Caco-2 (cell line): ENCODE measurements around the gene CPEB1. TPM values are rescaled to one million over a fixed set of nuclear protein-coding genes. Genes with fewer than 3 reads are reported as not detected.

Experiments used
- BruUV-seq: library from RNA; stranded (reverse); fragments of 400-500 nt; replicated peaks from 2 replicates; lab custom pipeline; 2021; lab: Mats Ljungman, UMichigan
- CTCF ChIA-PET: fragments of 300-600 bp; sonication (Branson Sonifier 250); formaldehyde crosslinking; loops from one replicate; lab custom pipeline; 2022; ENCODE audit warnings: antibody characterized with exemption; lab: Charles Lee
- POLR2A ChIA-PET: fragments of 300-600 bp; sonication (Branson Sonifier 250); formaldehyde crosslinking; loops from one replicate; lab custom pipeline; 2022; ENCODE audit warnings: antibody characterized with exemption; lab: Charles Lee
- DNase-seq, 2 experiments: peaks; one replicate each; pipeline versions ENCODE4 v3.0.0 to v3.0.0-alpha.2; 2020 to 2022
- H3K27me3 ChIP-seq: replicated peaks from 2 replicates; pipeline ENCODE4 v1.6.0; 2011; ENCODE audit warnings: low read length; ENCODE audit not compliant: control insufficient read depth, insufficient read depth
- H3K36me3 ChIP-seq: 2 replicates; pipeline ENCODE4 v1.5.1; 2011; ENCODE audit warnings: low read length; ENCODE audit not compliant: control insufficient read depth, insufficient read depth
- H3K4me1 ChIP-seq: fragments of 250-450 bp; sonication (Bioruptor Pico); 2 replicates; pipeline ENCODE4 v1.5.1; 2020; ENCODE audit warnings: mild to moderate bottlenecking
- H3K4me3 ChIP-seq: 2 replicates; pipeline ENCODE4 v1.5.1; 2011; ENCODE audit warnings: low read depth, mild to moderate bottlenecking, control low read depth, low read length
- H3K9me3 ChIP-seq: fragments of 250-450 bp; sonication (Bioruptor Pico); 2 replicates; pipeline ENCODE4 v1.5.1; 2020; ENCODE audit warnings: mild to moderate bottlenecking, moderate library complexity
- H3K27ac Mint-ChIP-seq: one replicate; pipeline ENCODE4 v1.8.0; 2022; ENCODE audit warnings: mixed read lengths; ENCODE audit not compliant: unreplicated experiment
- H3K27me3 Mint-ChIP-seq: one replicate; pipeline ENCODE4 v1.8.0; 2022; ENCODE audit warnings: mixed read lengths; ENCODE audit not compliant: insufficient read depth, unreplicated experiment
- H3K36me3 Mint-ChIP-seq: one replicate; pipeline ENCODE4 v1.8.0; 2022; ENCODE audit warnings: mild to moderate bottlenecking, mixed read lengths; ENCODE audit not compliant: insufficient read depth, unreplicated experiment
- H3K4me1 Mint-ChIP-seq: one replicate; pipeline ENCODE4 v1.8.0; 2022; ENCODE audit warnings: low read depth, mixed read lengths; ENCODE audit not compliant: unreplicated experiment
- H3K4me3 Mint-ChIP-seq: one replicate; pipeline ENCODE4 v1.8.0; 2022; ENCODE audit warnings: mild to moderate bottlenecking, moderate library complexity, mixed read lengths; ENCODE audit not compliant: unreplicated experiment
- H3K9me3 Mint-ChIP-seq: one replicate; pipeline ENCODE4 v1.8.0; 2022; ENCODE audit warnings: mixed read lengths; ENCODE audit not compliant: unreplicated experiment
- intact Hi-C: fragments of 100-400 bp; cut with micrococcal nuclease; formaldehyde crosslinking; loops from one replicate; pipeline ENCODE4 v1.10.0; 2022; ENCODE audit not compliant: unreplicated experiment
- total RNA-seq: library from RNA; stranded (reverse); gene quantifications from 2 replicates; pipeline ENCODE4 v1.2.3, GENCODE V29; 2022
- TF ChIP-seq, protein P1 (sequence below), 2 experiments: fragments of 200-600 bp in 1 of 2; IDR thresholded peaks; 1 replicate in 1 of 2; 2 replicates in 1 of 2; pipeline versions ENCODE4 v1.5.1 to v1.8.0; 2011 to 2022; ENCODE audit warnings: antibody characterized with exemption in 1 of 2, control low read depth in 1 of 2, inconsistent platforms in 1 of 2, low read depth in 1 of 2, low read length in 1 of 2, mild to moderate bottlenecking in 1 of 2, moderate library complexity in 1 of 2; ENCODE audit not compliant: insufficient read depth in 1 of 2, severe bottlenecking in 1 of 2, unreplicated experiment in 1 of 2

CPEB1 gene
- total RNA-seq, 1 experiment from 2014 or later = 0.82 TPM

DNA sequence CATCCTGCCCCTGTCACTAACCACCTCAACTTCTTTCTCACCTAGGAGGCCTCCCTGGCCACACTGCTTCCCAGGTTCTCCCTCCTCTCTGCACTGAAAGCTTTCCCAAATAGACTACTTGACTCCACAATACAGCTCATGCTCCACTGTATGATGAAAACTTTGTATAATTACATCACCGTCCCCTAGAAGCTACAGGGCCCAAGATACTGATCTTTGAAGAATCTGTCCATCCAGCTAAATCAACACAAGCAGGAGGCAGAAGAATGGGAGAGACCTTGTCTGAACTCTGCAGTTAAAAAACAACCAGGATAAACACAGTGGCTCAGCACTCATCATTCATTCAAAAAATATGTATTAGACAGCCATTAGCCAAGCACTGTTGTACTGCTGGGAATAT, 80.5 kb downstream of the CPEB1 start:
- POLR2A ChIA-PET = interaction anchor here (1.0 to 1.7 kb wide), 2 partner anchors 24 to 26 kb away, joined by 3 to 13 read pairs; partner anchors contain the start of gene RPS17
- no TSS peak for BruUV-seq
- Mint-ChIP-seq H3K9me3 (no peaks in the 10 kb centered on the region), H3K4me3 (peak overlapping the region; percentile 45), H3K4me1 (peaks cover 31% of the 10 kb centered on the region), H3K36me3 (peaks cover 11% of the 10 kb centered on the region), H3K27me3 (no peaks in the 10 kb centered on the region), H3K27ac (peak overlapping the region; percentile 97)
- peak; percentile 40 to 63 for DNase-seq
- Histone ChIP-seq H3K4me1 (peaks cover 18% of the 10 kb centered on the region), H3K4me3 (no peak overlapping the region), H3K9me3 (no peaks in the 10 kb centered on the region), H3K36me3 (no peaks in the 10 kb centered on the region), H3K27me3 (no peaks in the 10 kb centered on the region)
- TF ChIP-seq, protein P1, sequence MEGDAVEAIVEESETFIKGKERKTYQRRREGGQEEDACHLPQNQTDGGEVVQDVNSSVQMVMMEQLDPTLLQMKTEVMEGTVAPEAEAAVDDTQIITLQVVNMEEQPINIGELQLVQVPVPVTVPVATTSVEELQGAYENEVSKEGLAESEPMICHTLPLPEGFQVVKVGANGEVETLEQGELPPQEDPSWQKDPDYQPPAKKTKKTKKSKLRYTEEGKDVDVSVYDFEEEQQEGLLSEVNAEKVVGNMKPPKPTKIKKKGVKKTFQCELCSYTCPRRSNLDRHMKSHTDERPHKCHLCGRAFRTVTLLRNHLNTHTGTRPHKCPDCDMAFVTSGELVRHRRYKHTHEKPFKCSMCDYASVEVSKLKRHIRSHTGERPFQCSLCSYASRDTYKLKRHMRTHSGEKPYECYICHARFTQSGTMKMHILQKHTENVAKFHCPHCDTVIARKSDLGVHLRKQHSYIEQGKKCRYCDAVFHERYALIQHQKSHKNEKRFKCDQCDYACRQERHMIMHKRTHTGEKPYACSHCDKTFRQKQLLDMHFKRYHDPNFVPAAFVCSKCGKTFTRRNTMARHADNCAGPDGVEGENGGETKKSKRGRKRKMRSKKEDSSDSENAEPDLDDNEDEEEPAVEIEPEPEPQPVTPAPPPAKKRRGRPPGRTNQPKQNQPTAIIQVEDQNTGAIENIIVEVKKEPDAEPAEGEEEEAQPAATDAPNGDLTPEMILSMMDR (IDR thresholded peaks at IDR 0.05; ENCODE audit: insufficient read depth in 1 of 2, low read depth in 1 of 2, low read length in 1 of 2, severe bottlenecking in 1 of 2, unreplicated experiment in 1 of 2) = no peak
- intact Hi-C loops = loop anchor here (1.0 to 2.0 kb wide), 2 partner anchors 26 to 242 kb away; partner anchors contain the start of genes RPS17 and WHAMM
- CTCF ChIA-PET = interaction anchor here (1.0 kb wide), 1 partner anchor 27 kb away, joined by 5 read pairs; the partner anchor contains the start of gene RPS17

DNA sequence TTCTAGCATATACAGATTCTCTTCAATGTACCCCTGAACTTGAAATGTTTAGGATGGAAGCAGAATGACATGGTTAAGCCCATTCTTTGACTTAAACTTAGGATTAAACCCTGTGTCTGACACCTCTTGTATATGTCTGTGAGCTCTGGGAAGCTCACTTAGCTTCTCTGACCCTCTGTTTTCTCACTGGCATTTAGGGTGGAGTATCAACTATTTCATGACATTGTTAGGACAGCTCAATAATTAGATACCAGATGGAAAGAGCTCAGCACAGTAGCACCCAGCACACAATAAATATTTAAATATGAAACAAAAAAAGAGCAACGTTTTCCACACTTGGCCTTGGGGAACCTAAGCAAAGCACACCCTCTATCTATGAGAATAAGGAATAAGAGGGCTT, 88.7 kb downstream of the CPEB1 start:
- H3K4me3 ChIP-seq = no peak overlapping the region
- no peaks in the 10 kb centered on the region for H3K36me3 Mint-ChIP-seq
- ChIA-PET CTCF (no interaction called here), POLR2A (no interaction called here)
- no peaks in the 10 kb centered on the region; the same call in 1 of the 2 replicates for H3K27me3 ChIP-seq
- H3K4me3 Mint-ChIP-seq = no peak overlapping the region
- TF ChIP-seq, protein P1 (IDR thresholded peaks at IDR 0.05; ENCODE audit: insufficient read depth in 1 of 2, low read depth in 1 of 2, low read length in 1 of 2, severe bottlenecking in 1 of 2, unreplicated experiment in 1 of 2) = no peak
- no peaks in the 10 kb centered on the region for H3K9me3 Mint-ChIP-seq
- no peaks in the 10 kb centered on the region for H3K36me3 ChIP-seq
- DNase-seq = no peak
- intact Hi-C loops = no loop called here
- peaks cover 20% of the 10 kb centered on the region for H3K4me1 Mint-ChIP-seq
- no peaks in the 10 kb centered on the region; the same call in 1 of the 2 replicates for H3K4me1 ChIP-seq
- H3K27me3 Mint-ChIP-seq = no peaks in the 10 kb centered on the region
- H3K9me3 ChIP-seq = no peaks in the 10 kb centered on the region
- BruUV-seq = no TSS peak
- no peak overlapping the region for H3K27ac Mint-ChIP-seq

DNA sequence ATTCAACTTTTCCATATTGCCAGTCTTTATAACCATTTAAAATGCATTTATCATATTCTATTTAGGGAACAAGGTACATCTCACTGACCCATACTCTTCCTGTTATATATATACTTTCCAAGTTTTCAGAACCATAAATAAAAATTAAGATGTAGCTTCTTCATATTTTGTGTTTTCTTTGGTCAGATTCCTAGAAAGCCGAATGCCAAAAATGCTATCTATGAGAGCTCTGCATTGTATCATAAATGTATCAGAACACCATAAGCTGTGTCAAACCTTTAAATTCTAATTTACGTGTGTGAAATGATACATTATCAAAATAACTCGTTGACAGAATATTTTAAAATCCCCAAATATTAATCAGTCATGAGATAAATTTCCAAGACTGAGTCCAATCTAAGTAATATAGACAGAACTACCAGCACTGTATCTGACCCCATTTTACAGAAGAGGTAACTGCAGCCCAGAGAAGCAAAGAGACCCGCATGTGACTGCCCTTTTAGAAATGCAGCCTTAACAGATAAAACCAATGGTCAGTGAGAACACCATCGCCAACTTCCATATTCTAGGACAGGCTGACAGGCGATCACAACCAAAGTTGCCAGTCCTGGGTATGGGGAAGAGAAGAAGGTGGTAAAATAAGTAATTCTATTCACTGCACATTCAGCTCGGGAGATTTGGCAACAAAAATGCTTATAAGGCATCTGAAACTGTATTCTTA, 90.7 kb downstream of the CPEB1 start:
- TF ChIP-seq, protein P1 (IDR thresholded peaks at IDR 0.05; ENCODE audit: insufficient read depth in 1 of 2, low read depth in 1 of 2, low read length in 1 of 2, severe bottlenecking in 1 of 2, unreplicated experiment in 1 of 2) = no peak
- BruUV-seq = no TSS peak
- no peaks in the 10 kb centered on the region for H3K36me3 ChIP-seq
- H3K4me1 ChIP-seq = no peaks in the 10 kb centered on the region; the same call in 1 of the 2 replicates
- H3K9me3 ChIP-seq = no peaks in the 10 kb centered on the region
- intact Hi-C loops = no loop called here
- H3K36me3 Mint-ChIP-seq = no peaks in the 10 kb centered on the region
- H3K27ac Mint-ChIP-seq = no peak overlapping the region
- peaks cover 10% of the 10 kb centered on the region for H3K4me1 Mint-ChIP-seq
- H3K9me3 Mint-ChIP-seq = no peaks in the 10 kb centered on the region
- CTCF ChIA-PET = no interaction called here
- H3K27me3 Mint-ChIP-seq = no peaks in the 10 kb centered on the region
- DNase-seq = no peak
- H3K4me3 ChIP-seq = no peak overlapping the region
- POLR2A ChIA-PET = no interaction called here
- no peak overlapping the region for H3K4me3 Mint-ChIP-seq
- H3K27me3 ChIP-seq = no peaks in the 10 kb centered on the region; the same call in 1 of the 2 replicates
